HL-60 (cell line): ENCODE data around the gene ZNF316.

ENCODE experiments used
- DNase-seq, 2 experiments: peaks; one replicate each; pipeline ENCODE4 v3.0.0-alpha.2; 2010 to 2020; ENCODE audit warnings: low read depth in 1 of 2, low spot score in 1 of 2
- H3K27ac ChIP-seq: fragments of 250-450 bp; sonication (Bioruptor Pico); replicated peaks from 2 replicates; pipeline ENCODE4 v1.5.1; 2020; ENCODE audit warnings: mild to moderate bottlenecking, moderate library complexity
- H3K27me3 ChIP-seq: fragments of 250-450 bp; sonication (Bioruptor Pico); 2 replicates; pipeline ENCODE4 v1.5.1; 2021; ENCODE audit warnings: mild to moderate bottlenecking, moderate library complexity; ENCODE audit not compliant: insufficient read depth, poor library complexity, severe bottlenecking
- H3K4me3 ChIP-seq: replicated peaks from 2 replicates; pipeline ENCODE4 v1.5.1; 2011; ENCODE audit warnings: mild to moderate bottlenecking, control low read depth, low read length; ENCODE audit not compliant: insufficient read depth
- GABPA ChIP-seq: IDR thresholded peaks from 2 replicates; pipeline ENCODE4 v1.6.1; 2012; ENCODE audit warnings: low read depth
- POLR2AphosphoS5 ChIP-seq: IDR thresholded peaks from 2 replicates; pipeline ENCODE4 v1.6.1; 2012; ENCODE audit warnings: low read depth
- SPI1 ChIP-seq: IDR thresholded peaks from 2 replicates; pipeline ENCODE4 v1.6.1; 2012; ENCODE audit warnings: low read depth, mild to moderate bottlenecking, borderline replicate concordance
- TF ChIP-seq, protein P1 (sequence below): IDR thresholded peaks from 2 replicates; pipeline ENCODE4 v1.6.1; 2012; ENCODE audit warnings: low read depth; ENCODE audit not compliant: insufficient replicate concordance
- TF ChIP-seq, protein P2 (sequence below): IDR thresholded peaks from one replicate; pipeline ENCODE4 v1.5.1; 2011; ENCODE audit warnings: low read length, control low read depth, inconsistent platforms; ENCODE audit not compliant: insufficient read depth

ZNF316 gene

DNA sequence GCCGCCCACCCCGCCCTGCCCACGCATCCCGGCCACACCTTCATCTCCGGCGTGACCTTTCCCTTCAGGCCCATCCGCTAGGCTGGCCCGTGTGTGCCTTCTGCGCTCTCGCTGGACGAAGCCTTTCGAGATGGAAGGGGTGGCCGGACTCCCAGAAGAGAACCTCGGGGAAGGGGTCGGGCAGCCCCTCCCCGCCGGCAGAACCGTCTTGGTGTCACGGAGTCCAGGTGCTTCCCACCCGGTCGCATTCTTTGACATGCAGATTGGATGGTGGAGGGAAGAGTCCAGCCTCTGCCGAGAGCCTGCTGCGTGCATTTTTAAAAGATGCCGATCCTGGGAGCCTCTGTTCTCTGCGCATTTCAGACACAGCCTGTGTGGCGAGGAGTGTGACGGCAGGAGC, 29.0 kb upstream of the ZNF316 start:
- no peaks in the 10 kb centered on the region for H3K27me3 ChIP-seq
- TF ChIP-seq, protein P1, sequence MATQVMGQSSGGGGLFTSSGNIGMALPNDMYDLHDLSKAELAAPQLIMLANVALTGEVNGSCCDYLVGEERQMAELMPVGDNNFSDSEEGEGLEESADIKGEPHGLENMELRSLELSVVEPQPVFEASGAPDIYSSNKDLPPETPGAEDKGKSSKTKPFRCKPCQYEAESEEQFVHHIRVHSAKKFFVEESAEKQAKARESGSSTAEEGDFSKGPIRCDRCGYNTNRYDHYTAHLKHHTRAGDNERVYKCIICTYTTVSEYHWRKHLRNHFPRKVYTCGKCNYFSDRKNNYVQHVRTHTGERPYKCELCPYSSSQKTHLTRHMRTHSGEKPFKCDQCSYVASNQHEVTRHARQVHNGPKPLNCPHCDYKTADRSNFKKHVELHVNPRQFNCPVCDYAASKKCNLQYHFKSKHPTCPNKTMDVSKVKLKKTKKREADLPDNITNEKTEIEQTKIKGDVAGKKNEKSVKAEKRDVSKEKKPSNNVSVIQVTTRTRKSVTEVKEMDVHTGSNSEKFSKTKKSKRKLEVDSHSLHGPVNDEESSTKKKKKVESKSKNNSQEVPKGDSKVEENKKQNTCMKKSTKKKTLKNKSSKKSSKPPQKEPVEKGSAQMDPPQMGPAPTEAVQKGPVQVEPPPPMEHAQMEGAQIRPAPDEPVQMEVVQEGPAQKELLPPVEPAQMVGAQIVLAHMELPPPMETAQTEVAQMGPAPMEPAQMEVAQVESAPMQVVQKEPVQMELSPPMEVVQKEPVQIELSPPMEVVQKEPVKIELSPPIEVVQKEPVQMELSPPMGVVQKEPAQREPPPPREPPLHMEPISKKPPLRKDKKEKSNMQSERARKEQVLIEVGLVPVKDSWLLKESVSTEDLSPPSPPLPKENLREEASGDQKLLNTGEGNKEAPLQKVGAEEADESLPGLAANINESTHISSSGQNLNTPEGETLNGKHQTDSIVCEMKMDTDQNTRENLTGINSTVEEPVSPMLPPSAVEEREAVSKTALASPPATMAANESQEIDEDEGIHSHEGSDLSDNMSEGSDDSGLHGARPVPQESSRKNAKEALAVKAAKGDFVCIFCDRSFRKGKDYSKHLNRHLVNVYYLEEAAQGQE = no peak
- TF ChIP-seq, protein P2, sequence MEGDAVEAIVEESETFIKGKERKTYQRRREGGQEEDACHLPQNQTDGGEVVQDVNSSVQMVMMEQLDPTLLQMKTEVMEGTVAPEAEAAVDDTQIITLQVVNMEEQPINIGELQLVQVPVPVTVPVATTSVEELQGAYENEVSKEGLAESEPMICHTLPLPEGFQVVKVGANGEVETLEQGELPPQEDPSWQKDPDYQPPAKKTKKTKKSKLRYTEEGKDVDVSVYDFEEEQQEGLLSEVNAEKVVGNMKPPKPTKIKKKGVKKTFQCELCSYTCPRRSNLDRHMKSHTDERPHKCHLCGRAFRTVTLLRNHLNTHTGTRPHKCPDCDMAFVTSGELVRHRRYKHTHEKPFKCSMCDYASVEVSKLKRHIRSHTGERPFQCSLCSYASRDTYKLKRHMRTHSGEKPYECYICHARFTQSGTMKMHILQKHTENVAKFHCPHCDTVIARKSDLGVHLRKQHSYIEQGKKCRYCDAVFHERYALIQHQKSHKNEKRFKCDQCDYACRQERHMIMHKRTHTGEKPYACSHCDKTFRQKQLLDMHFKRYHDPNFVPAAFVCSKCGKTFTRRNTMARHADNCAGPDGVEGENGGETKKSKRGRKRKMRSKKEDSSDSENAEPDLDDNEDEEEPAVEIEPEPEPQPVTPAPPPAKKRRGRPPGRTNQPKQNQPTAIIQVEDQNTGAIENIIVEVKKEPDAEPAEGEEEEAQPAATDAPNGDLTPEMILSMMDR = no peak
- TF ChIP-seq GABPA = no peak
- TF ChIP-seq SPI1 = no peak
- TF ChIP-seq POLR2AphosphoS5 = no peak
- DNase-seq = no peak
- no peak overlapping the region for H3K4me3 ChIP-seq
- H3K27ac ChIP-seq = no peak overlapping the region

DNA sequence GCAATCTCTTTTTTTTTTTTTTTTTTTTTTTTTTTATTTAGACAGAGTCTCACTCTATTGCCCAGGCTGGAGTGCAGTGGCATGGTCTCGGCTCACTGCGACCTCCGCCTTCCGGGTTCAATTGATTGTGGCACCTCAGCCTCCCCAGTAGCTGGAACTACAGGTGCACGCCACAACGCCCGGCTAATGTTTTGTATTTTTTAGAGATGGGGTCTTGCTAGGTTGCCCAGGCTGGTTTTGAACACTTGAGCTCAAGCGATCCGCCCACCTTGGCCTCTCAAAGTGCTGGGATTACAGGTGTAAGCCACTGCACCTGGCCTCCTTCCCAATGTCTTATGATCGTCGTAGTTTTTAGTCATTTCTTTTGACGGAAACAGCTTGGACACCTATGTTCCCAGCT, 28.3 kb upstream of the ZNF316 start:
- Histone ChIP-seq H3K4me3 (no peak overlapping the region), H3K27ac (no peak overlapping the region), H3K27me3 (peaks cover under 1% of the 10 kb centered on the region)
- DNase-seq = no peak
- TF ChIP-seq, protein P1 = no peak
- no peak for TF ChIP-seq POLR2AphosphoS5

DNA sequence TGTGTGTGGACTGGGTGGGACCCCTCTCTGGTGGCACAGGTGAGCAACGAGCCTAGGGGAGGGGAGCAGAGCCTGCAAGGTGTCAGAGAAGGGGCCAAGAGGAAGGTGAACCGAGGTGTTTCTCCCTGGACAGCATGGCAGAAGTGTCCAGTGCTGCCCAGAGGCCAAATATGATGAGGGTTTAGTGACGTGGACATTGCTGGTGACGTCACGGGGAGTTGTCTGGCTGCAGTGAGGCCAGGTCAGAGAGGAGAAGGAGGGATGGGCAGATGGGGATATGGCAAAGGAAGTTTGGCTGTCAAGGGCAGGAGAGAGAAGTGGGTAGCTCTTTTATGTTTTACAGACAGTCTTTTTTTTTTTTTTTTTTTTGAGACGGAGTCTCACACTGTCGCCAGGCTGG, 24.3 kb upstream of the ZNF316 start:
- no peak for DNase-seq
- Histone ChIP-seq H3K27ac (no peak overlapping the region), H3K4me3 (no peak overlapping the region), H3K27me3 (peaks cover 24% of the 10 kb centered on the region)
- TF ChIP-seq, protein P2 = no peak
- no peak for TF ChIP-seq POLR2AphosphoS5
- no peak for TF ChIP-seq GABPA
- TF ChIP-seq SPI1 = no peak
- TF ChIP-seq, protein P1 = no peak

DNA sequence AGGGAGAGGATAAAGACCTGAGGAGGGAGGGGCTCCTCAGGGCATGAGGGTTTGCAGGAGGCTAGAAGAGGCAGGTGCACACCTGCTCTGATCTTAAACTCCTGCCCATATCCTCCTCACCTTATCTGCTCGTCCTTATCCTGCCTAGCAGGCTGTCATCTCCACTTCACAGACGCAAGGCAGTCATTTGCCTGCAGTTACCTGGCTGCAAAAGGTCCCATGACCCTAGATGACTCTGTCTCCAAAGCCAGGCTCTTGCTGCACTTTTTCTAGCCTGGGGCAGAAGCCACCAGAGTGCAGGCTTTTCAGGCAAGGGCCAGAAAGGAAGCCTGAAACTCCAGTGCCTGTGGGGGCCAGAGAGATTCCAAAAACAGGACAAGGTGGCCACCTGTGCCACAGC, 23.4 kb upstream of the ZNF316 start:
- Histone ChIP-seq H3K4me3 (no peak overlapping the region), H3K27me3 (peaks cover 24% of the 10 kb centered on the region), H3K27ac (no peak overlapping the region)
- TF ChIP-seq SPI1 (no peak), GABPA (no peak), POLR2AphosphoS5 (no peak)
- TF ChIP-seq, protein P1 = no peak
- TF ChIP-seq, protein P2 = no peak
- DNase-seq = no peak
